GM13976 (cell line): ENCODE data around the gene UBXN2A.

Experiments
- DNase-seq: peaks from one replicate; pipeline ENCODE4 v3.0.0; 2012; ENCODE audit warnings: low spot score
- in situ Hi-C: fragments of 300-500 bp; cut with MboI; formaldehyde crosslinking; loops from one replicate; pipeline ENCODE4 v1.12.0; 2022; ENCODE audit warnings: low sequenced_read_pairs, mixed read lengths, inconsistent platforms; ENCODE audit not compliant: unreplicated experiment
- TF ChIP-seq, protein P1 (sequence below): IDR thresholded peaks from 2 replicates; pipeline ENCODE4 v1.5.1; 2012; ENCODE audit warnings: borderline replicate concordance, mild to moderate bottlenecking; ENCODE audit not compliant: insufficient read depth; ENCODE audit errors: extremely low read depth, missing control alignments, control extremely low read depth

UBXN2A gene

DNA sequence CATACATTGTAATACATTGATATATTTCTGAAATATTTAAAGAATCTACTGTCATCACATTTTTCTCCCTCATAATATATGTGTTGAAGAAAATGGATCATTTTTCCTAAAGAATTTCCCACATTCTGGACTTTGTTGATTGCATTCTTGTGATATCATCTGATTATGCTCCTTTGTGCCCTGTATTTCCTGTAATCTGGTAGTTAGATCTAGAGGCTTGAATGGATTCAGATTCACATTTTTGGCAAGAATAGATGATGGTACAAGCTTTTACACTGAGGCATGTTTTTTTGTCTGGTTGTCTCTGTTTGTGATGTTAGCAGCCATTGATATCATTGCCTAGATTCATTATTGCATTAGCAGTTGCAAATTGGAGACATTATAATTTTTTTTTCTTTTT, 13.4 kb downstream of the UBXN2A start:
- in situ Hi-C loops = no loop called here
- TF ChIP-seq, protein P1, sequence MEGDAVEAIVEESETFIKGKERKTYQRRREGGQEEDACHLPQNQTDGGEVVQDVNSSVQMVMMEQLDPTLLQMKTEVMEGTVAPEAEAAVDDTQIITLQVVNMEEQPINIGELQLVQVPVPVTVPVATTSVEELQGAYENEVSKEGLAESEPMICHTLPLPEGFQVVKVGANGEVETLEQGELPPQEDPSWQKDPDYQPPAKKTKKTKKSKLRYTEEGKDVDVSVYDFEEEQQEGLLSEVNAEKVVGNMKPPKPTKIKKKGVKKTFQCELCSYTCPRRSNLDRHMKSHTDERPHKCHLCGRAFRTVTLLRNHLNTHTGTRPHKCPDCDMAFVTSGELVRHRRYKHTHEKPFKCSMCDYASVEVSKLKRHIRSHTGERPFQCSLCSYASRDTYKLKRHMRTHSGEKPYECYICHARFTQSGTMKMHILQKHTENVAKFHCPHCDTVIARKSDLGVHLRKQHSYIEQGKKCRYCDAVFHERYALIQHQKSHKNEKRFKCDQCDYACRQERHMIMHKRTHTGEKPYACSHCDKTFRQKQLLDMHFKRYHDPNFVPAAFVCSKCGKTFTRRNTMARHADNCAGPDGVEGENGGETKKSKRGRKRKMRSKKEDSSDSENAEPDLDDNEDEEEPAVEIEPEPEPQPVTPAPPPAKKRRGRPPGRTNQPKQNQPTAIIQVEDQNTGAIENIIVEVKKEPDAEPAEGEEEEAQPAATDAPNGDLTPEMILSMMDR = no peak
- DNase-seq = no peak

DNA sequence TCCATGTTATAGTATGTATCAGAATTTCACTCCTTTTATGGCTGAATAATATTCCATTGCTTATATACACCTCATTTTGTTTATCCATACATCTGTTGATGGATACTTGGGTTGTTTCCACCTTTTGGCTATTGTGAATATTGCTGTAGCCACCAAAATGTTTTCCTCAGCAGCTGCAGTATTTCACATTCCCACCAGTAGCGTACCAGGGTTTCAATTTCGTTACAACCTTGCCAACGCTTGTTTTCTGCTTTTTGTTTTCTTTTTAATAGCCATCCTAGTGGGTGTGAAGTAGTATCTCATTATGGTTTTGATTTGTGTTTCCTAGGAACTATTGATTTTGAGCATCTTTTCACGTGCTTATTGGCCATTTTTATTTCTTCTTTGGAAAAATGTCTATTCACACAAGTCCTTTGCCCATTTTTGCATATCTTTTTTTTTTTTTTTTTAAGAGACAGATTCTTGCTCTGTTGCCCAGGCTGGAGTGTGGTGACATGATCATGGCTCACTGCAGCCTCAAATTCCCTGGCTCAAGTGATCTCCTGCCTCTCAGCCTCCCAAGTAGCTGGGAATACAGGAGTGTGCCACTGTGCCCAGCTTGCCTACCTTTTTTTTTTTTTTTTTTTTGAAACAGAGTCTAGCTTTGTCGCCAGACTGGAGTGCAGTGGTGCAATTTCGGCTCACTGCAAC, 14.2 kb downstream of the UBXN2A start:
- TF ChIP-seq, protein P1 = no peak
- DNase-seq = no peak
- in situ Hi-C loops = no loop called here

DNA sequence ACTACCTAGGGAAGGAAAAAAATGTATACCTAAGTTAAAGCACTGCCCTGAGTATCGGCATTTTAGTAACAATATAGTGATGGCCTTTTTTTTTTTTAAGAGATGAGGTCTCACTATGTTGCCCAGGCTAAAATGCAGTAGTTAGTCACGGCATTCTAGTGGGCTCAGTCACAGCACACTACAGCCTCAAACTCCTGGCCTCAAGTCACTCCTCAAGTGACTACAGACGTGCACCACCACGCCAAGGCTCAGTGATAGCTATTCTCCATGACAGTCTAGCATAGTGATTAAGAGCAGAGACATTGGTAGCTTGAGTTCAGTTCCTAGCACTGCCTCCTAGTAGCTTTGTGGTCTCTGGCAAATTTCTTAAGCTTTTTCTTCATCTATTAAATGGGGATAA, 27.6 kb downstream of the UBXN2A start:
- TF ChIP-seq, protein P1 = no peak
- in situ Hi-C loops = no loop called here

DNA sequence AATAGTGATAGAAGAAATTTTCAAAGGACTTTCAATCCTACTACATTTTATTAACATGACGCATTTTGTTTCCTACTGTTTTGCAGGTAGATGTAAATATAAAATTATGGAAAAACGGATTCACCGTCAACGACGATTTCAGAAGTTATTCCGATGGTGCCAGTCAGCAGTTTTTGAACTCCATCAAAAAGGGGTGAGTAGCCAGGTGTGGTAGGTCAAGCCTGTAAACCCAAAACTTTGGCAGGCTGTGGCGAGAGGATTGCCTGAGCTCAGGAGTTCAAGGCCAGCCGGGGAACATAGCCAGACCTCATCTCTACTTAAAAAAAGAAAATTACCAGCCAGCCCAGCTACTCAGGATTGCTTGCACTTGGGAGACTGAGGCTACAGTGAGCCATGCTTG, 36.6 kb downstream of the UBXN2A start:
- DNase-seq = no peak
- TF ChIP-seq, protein P1 = no peak
- in situ Hi-C loops = no loop called here

More for the DNA sequence above, 27.6 kb downstream of the UBXN2A start:
- no peak for DNase-seq

DNA sequence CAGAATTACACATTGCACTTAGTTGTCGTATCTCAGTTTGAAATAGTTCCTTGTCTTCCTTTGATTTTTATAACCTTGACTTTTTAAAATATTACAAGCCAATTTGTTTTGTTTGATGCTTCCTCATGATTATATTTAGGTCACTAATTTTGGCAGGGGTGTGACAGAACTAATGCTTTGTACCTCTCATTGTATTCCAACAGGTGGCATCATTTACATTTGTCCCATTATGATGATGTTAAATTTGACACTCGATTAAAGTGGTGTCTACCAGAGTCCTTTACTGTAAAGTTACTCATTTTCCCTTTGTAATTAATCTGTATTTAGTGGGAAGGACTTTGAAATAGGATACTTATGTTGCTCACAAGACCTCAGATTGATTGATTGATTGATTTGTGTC, 48.1 kb downstream of the UBXN2A start:
- in situ Hi-C loops = no loop called here
- peak; percentile 43 for DNase-seq

DNA sequence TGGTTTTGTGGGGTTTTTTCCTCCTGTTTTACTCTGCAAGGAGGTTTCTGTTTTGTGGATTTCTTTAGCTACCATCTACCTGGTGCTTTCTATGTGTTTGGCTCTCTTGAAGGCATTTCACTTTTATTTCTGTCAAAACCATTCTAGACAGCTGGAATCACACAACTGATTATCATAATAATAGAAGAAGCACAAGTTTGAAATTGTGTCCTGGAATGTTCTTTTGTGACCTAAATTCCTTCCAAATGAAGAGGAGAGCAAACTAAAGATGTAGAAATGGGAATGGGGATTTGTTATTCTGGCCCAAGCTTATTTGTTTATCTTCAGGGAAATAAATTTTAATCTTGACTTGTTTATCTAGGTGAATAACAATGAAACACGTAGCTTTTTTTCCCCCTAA, 52.7 kb downstream of the UBXN2A start:
- DNase-seq = no peak
- TF ChIP-seq, protein P1 = no peak
- in situ Hi-C loops = no loop called here

More for the DNA sequence above, 48.1 kb downstream of the UBXN2A start:
- TF ChIP-seq, protein P1 = peak; percentile 8
